HT1080 (cell line): ENCODE measurements around the gene CUEDC1. TPM values are rescaled to one million over a fixed set of nuclear protein-coding genes. Genes with fewer than 3 reads are reported as not detected.
A peak's percentile ranks its signal among the peaks of the same experiment; 100 is the strongest.

Source experiments
- DNase-seq: peaks from one replicate; pipeline ENCODE4 v3.0.0-alpha.2; 2015; ENCODE audit warnings: low read depth
- total RNA-seq: library from RNA; depleted of rRNA; stranded (reverse); fragments of >200 nt; shearing (Covaris generic); gene quantifications from 2 replicates; pipeline ENCODE4 v1.2.3, GENCODE V29; 2014

The CUEDC1 gene
- total RNA-seq, 1 experiment from 2014 or later = 8.9 TPM

DNA sequence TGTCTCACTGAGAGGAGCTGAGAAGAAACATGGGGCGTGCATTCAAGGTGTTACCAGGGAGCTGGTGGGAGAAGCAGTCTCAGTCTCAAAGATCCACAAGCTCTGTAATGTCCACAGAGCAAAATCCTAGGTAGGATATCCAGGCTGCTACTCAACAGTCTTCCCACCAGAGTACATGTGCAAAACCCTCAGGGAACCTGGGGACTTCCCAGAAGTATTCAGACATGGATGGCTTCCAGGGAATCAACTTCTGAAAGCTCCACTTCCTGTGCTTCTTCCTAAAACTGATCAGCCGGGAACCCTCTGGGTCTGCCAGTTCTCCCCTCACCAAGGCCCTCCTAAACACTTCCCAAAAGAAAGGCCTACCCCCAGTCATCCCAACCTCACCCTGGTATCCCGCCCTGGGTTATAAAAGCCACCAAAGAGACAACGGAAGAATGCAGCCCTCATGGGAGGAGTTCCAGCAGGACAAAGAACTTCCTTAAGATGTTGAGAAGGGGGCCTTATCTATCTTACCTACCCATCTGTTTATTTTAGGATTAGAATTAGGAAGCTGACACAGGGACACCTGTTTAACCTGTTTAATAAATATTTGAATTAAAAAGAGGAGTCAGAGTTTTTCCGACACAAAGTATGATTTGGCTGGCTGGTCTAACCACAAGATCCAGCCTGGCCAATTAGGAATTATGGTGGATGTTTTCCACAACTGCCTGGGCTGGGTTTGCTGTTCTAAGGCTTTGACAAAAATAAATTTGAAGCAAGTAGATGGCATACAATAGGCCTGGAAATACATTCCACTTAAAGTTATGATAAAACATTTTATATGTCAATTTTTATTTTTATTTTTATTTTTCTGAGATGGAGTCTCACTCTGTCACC, 37.0 kb downstream of the CUEDC1 start:
- DNase-seq = no peak

DNA sequence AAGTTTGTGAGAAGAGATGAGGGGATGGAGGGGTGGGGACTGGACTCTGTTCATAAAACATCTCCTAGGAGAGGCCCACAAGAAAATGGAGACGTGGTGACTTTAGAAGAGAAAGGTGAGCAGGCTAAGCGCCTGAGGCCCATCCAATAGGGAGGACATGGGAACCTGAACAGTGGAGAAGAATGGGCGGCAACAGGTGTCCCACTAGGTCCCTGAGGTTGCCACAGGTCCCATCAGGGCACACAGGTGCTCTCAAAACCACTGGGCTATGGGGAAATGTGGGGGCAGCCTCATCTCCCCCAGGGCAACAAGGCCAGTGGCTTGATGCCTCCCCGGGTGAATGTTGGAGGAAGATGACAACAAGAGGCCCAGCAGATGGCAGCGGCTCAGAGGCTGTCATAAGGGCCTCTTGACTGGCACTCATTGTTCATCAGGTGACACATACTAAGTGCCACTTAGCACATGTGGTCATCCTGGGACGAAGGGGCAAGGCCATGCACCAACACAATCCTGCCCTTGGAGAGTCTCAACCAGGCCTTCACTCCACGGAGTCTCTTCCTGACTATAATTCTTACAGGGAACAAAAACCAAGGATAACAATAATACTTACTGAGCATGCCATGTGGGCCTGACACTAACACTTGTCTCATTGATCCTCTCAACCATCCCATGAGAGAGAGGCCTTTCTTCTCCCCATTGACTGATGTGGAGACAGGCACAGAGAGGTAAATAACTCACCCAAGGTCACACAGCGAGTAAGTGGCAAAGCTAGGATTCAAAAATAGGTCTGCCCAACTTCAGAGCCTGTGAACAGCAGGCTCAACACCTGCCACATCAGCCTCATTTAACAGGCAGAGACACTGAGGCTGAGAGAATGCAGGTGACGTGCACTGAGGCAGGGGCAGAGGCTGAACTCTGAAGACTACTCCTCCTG, 38.0 kb downstream of the CUEDC1 start:
- no peak for DNase-seq

DNA sequence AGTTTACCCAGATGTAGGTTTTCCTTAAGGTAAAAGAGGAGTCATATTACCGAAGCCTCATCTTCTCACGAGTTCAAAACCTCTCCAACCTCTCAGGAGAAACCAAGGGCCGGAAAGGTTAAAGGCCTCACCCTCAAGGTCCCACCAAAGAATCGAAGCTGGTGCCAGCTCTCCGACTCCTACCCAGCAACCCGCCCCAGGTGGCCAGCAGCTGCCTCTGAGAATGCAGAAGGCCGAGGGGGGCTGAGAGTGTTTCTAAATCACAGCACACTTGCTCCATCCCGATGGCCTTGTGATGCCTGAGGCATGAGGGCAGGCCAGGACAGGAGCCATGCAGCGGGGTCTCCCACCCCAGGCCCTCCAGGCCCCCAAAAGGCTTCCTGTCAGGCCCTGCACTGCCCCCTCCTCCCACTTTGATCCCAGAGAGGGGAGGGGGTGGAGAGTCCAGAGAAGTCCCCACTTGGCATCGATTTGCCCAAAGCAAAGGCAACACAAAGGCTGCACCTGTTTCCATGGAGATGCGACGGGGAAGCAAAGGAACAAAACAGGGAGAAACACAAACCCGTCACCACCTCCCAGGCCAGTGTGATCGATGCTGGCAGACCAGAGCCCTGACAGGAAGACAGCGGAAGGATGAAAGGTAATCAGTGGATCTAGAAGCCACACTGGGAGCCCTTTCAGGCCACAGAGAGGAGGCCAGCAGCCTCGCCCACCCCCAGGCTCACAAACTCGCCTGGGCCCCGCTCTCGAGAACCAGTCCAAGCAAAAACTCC, 39.0 kb downstream of the CUEDC1 start:
- DNase-seq = no peak

DNA sequence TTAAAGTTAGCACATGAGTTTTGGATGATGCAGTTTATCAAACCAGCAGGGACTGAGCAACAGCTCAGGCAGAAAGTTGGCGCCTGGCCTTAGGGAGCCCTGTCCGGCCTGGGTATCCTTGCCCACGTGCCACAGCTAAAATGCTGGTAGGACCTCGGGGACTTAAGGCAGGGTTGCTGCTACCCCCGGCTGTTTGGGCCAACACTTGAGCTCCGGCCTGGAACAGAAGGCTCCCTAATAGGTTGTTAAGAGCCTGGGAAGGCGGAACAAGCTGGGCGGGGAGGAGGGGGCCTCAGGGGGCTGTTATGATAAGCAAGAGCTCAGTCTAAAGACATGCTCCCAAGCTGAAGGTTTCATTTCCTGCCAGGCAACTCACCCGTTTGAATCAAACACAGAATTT, 39.7 kb downstream of the CUEDC1 start:
- DNase-seq = no peak

DNA sequence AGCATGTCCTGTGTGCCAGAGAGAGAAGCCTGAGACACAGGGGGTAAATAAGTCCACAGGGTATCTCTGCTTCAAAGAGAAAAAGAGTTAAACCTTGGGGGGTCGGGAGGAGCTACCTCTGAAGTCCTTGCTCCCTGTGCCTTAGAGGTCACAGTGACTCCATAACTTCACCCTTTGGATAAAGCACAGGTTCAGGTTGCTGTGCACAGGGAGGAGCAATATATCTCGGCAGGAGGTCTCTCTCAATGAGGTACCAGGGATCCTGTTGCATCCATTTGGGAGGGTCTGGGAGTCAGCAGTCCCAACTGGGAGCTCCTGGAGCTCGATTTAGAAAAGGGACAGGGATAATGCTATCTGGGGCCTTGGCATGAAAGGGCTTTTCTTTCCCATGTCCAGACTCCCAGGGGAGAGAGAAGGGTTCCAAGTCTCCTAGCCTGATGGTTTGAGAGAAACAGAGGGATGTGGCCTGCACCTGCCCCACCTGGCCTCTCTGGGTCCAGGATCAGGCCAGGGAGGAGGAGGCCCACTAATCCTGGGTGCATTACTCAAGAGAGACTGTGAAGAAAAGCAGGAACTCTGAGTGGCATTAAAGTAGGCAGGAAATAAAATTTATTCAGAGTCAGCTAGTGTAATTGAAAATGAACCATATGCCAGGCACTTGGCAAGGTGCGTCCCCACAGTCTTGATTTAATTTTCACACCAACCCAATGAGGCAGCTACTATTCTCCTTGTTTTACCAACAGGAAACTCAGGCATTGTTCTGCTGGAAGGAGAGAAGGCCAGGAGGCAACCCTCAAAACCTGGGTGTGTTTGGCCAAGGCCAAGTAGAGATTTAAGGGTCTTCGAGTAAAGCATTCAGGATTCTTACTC, 40.7 kb downstream of the CUEDC1 start:
- no peak for DNase-seq

DNA sequence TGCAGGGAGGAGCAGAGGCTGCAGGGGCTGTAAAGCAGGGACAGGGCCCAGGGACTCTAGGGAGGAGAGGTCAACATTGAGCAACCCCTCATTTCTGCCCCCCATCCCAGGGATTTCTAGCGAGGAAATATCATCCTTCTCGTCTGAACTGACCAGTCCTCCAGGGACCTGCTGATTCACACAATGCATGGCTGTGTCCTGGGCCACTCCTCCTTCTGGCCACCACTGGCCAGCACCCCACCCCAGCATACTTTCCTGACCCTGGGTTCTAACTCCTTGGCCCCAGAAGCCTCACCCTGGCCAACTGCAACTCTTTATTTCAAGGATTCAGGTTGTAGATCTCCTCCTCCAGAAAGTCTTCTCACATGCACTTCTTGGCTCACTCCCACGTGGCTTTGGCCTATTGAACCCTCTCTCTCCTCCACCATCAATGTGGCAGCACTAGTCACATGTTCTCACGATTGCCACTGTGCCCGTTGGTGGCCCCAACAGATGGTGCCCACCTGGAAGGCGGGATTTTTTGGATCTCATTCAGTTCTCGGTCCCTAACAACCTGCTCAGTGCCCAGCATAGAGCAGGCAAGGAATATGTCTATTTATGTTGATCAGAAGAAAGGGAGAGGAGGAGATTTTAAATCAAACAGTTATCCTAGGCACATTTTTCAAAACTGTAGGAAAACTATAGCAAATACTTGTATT, 41.5 kb downstream of the CUEDC1 start:
- no peak for DNase-seq

DNA sequence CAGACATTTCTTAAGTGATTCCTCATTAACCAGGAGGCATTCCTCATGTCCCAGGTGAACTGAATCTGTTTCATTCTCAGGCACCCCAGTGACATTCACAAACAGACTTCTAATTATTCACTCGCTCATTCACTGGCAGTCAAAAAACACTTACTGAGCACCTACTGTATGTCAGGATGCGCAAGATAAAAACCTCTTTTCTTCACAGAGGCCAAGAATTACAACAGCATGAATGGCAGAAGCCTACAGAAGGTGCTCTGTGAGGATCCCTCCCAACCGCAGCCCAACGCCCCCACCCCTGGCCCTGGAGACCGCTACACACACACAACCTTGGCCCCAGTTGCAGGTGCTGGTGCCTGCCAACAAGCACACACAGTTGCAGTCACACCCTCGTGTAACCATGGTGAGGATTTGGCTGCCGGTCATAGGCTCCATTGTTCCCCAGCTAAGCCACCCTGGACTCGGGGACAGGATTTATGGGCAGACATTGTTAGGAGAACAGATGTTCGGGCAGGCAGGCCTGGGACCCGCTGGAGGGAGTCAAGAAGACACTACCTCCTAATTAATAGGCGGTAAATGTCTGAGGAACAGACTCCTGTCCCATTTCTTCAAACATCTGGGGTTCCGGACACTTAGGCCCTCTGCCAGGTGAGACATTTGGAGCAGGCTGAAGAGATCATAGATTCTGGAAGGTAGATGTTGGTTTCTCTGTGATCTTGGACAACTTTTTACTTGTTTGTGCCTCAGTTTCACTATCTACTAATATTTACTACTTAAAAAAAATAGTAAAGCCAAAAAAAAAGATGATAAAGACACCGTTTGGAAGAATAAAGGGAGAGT, 43.2 kb downstream of the CUEDC1 start:
- DNase-seq = no peak

DNA sequence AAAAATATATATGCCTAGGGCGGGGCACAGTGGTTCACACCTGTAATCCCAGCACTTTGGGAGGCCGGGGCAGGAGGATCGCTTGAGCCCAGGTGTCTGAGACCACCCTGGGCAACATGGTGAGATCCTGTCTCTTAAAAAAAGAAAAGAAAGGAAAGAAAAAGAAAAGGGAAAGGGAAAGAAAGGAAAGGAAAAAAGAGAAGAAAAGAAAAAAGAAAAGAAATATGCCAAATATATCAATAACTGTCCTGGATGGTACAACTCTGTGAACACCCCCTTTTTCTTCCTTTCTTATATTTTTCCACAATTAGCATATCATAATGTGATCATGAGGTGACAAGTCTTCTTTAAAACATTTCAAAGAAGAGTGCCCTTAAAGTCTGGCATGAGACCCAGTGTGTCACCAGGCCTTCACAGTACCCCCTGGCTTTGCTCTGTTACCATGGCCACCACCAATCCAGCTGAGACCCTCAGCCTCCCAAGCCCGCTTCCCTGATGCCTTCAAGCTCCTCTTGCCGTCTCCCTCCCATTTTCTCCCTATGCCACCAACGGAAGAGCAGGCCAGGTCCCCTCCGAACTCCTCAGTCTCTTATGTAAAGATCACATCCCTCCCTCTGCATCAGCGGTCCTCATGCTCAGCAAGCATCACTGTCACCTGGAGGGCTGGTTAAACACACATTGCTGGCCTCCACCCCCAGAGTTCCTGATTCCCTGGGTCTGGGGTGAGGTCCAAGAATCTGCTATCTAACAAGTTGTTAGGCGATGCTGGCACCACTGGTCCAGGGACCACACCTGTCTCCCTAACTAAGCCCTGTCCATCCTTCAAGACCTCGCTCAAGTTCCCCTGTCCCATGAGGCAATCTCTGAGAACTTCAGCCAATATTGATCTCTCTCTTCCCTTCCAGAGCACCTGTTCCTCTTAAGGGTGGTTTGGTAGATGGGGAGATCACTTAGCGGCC, 44.5 kb downstream of the CUEDC1 start:
- DNase-seq = no peak

DNA sequence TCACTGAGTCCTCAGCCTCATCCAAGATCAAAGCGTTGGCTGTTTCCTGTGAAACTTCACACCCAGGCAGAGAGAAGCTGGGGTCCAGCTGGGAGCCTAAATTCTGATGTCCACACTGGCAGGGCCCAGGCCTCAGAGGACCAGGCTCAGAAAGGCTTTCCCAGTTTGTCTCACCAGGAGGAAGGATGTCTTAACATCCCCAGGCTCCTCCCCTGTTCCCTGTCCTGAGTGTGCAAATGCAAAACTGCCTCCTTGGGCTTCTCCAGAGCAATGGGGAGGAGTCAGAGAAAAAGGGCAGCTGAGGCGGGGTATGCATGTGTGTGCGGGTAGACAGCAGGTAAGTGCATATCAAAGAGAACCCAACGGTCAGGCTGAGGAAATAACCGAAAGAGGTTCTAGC, 45.7 kb downstream of the CUEDC1 start:
- no peak for DNase-seq

DNA sequence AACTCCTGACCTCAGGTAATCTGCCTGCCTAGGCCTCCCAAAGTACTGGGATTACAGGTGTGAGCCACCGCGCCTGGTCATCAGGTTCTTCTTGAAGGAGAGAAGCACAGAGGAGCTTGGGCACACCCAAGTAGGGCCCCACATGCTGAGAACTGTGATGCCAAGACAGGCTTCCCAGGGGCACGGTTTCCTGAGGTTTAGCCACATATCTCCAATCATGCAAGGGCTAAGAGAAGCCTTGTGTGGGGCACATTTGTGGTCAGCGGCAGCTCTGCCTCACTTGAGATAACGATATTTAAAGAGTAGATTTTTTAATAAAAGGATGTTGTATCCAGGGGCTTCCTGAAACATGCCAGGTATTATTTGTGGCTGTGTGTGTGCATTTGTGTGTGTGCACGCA, 46.9 kb downstream of the CUEDC1 start:
- DNase-seq = no peak

DNA sequence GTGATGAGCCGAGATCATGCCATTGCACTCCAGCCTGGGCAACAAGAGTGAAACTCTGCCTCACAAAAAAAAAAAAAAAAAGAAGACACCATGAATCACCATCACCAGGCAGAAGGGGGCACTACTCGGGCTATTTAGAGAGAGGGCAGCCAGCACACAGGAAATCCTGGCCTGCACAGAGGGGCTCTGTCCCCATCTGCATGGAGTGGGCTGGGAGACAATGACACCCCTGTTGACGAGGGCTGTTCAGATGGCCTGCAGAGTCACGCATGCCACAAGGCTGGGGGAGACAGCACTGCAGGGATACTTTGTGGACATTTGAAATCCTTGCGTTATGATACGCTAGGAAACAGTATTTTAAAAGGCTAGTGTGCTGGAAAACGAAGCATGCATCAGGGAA, 48.3 kb downstream of the CUEDC1 start:
- peak; percentile 54 for DNase-seq

DNA sequence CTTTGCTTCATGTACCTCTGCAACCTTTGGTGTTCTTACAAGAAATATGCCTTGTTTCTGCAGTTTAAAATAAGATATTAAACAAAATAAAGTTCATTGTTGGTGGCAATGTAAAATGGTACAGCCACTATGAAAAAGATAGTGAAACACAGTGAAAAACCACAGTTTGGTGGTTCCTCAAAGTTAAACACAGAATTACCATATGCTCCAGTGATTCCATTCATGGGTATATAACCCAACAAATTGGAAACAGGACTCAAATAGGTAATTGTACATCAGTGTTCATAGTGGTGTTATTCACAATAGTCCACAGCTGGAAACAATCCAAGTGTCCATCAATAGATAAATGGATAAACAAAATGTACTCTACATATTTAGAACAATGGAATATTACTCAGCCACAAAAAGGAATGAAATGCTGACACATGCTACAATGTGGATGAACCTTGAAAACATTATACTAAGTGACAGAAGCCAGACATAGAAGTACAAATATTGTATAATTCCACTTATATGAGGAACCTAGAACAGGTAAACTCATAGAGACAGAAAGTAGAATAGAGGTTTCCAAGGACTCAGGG, 49.2 kb downstream of the CUEDC1 start:
- no peak for DNase-seq

DNA sequence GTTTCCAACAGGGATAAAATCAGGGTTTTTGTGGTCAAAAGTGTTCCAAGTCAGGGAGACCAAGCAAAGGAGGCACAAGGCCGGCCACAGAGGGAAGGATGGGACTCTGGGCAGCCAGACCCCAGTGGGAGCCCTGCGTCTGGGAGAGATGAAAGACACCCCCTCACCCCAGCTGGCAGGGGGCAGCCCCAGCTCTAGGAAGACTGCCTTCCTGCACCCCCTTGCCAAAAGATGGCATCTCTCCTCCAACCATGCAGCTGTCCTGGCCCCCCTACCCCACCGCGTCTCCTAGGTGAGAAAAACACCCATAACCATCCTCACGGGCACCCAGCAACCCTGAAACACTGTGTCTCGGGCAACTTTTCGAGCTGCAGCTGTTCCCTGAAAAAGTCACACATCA, 51.3 kb downstream of the CUEDC1 start:
- DNase-seq = no peak

DNA sequence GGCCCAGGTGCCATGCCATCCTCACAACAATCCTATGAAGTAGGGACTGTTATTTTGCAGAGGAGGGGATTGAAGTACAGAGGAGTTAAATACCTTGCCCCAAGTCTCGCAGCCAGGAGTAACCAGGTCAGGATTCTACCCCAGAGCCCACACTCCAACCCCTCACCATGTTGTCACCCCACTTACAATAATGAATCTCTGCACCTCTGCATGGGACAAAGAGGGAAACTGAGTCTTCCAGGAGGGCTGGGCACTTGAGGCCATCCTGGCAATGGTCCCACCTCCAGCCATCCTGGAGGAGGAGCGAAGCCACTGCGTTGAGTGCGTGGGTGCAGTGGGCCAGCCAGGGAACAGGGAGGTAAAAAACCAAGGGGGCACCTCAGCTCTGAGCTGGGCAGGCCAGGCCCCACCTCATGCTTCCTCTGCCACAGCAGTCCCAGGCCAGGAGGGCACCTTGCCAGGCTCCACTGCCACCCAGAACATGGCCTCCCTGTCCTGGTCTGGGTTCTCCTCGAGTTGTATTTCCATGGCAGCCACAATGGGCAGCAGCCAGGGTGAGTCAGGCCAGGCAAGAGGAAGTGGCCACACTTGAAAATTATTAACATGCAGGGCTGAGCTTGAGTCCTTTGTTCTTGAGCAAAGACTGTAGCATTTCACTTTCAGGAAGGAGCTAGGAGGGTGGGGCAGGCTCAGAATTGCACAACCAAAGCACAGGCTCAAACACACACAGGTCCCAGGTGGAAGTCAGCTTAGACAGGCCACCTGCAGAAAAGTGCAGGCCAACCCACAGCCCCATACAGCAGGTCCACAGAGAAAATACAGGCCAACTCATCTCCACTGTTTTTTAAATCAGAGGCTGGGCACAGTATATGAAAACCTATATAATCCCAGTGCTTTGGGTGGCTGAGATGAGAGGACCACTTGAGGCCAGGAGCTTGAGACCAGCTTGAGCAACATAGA, 52.1 kb downstream of the CUEDC1 start:
- peak; percentile 97 for DNase-seq

DNA sequence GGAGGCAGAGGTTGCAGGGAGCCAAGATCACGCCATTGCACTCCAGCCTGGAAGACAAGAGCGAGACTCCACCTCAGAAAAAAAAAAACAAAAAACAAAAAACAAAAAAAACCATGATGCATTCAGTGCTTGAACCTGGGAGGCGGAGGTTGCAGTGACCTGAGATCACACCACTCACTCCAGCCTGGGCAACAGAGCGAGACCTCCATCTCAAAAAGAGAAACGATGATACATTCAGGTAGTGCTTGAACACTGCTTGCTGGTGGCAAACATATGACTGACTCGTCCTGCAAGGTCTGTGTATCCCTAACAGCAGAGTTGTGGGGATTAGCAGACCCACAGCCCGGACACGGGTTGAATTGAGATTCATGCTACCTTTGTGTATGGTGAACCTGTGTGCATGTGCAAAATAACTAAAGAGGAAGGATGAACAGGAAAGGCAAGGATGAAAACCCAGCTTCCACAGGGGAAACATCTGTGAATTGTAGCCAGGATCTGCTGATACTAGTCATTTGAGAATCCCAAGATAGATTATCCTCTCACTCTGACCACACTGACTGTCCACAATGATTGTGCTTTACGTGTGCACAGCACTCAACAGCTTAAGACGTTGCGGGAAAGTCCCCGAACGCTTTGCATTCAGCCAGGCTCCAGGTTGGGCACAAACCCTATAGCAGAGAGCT, 53.0 kb downstream of the CUEDC1 start:
- no peak for DNase-seq
